ENCODE data around the gene TEX51. TPM values are rescaled to one million over a fixed set of nuclear protein-coding genes. Genes with fewer than 3 reads are reported as not detected.

The TEX51 gene
- total and polyA plus RNA-seq, 2 of the 4 experiments (the other 2 are of a cell fraction) = not detected

- H3K27ac ChIP-seq (ENCODE audit: insufficient read depth, low read length) = no peak overlapping the region
- no peak overlapping the region for H2BK120ac ChIP-seq (ENCODE audit: low read depth, low read length)
- no peak overlapping the region for H3K14ac ChIP-seq (replicated peaks; ENCODE audit: low read depth, low read length)
- WGBS, 2 experiments (ENCODE audit: extremely low coverage in 2 of 2, insufficient read length in 1 of 2) = no CpG with 5 or more reads among the region's 3 CpGs
- no peak overlapping the region for H3K56ac ChIP-seq (ENCODE audit: extremely low read depth, insufficient read depth, low read length)
- H3K9me3 ChIP-seq (ENCODE audit: control insufficient read depth, insufficient read depth, low read length) = no peaks in the 10 kb centered on the region
- no peak overlapping the region for H3K4ac ChIP-seq (ENCODE audit: low read depth, low read length)
- H2AK9ac ChIP-seq (replicated peaks; ENCODE audit: low read depth, low read length, poor library complexity) = no peak overlapping the region
- no peaks in the 10 kb centered on the region for H3K79me1 ChIP-seq (ENCODE audit: low read depth in 1 of 2, low read length in 2 of 2)
- peak overlapping the region; percentile 5 for H2AFZ ChIP-seq (replicated peaks; ENCODE audit: low read length, poor library complexity)
- dilution Hi-C loops (cut with HindIII; ENCODE audit: low sequenced_read_pairs, unreplicated experiment) = no loop called here
- ChIA-PET CTCF (no interaction called here), POLR2A (ENCODE audit: unreplicated experiment) (no interaction called here)
- TF ChIP-seq CHD1 (IDR thresholded peaks at IDR 0.05; ENCODE audit: low read depth, low read length) = no peak
- no peak for TF ChIP-seq ELK1 (IDR thresholded peaks at IDR 0.05; ENCODE audit: borderline replicate concordance, low read depth, low read length)
- no peak for TF ChIP-seq POLR2A (IDR thresholded peaks at IDR 0.05; ENCODE audit: low read depth, low read length)
- no peak for TF ChIP-seq RAD21 (IDR thresholded peaks at IDR 0.05; ENCODE audit: low read length)
- no peak for TF ChIP-seq MAZ (IDR thresholded peaks at IDR 0.05; ENCODE audit: borderline replicate concordance, low read depth, low read length)
- TF ChIP-seq CTCF (conservative IDR thresholded peaks at IDR 0.05; ENCODE audit: low read depth, low read length) = no peak
- no peak for TF ChIP-seq CEBPB (IDR thresholded peaks at IDR 0.05; ENCODE audit: low read depth, low read length)
- no peak for TF ChIP-seq BHLHE40 (IDR thresholded peaks at IDR 0.05; ENCODE audit: low read depth, low read length)
- TF ChIP-seq NFE2L2 (IDR thresholded peaks at IDR 0.05; ENCODE audit: low read depth, low read length) = no peak
- TF ChIP-seq MXI1 (IDR thresholded peaks at IDR 0.05; ENCODE audit: borderline replicate concordance, low read depth, low read length) = no peak
- TF ChIP-seq FOS (IDR thresholded peaks at IDR 0.05; ENCODE audit: low read depth, low read length) = no peak
- no peak for TF ChIP-seq USF2 (IDR thresholded peaks at IDR 0.05; ENCODE audit: low read depth, low read length)
- TF ChIP-seq MAFK (IDR thresholded peaks at IDR 0.05; ENCODE audit: low read depth, low read length) = no peak
- no peak for TF ChIP-seq RCOR1 (IDR thresholded peaks at IDR 0.05; ENCODE audit: insufficient replicate concordance, low read length)
- no peak for TF ChIP-seq RFX5 (IDR thresholded peaks at IDR 0.05; ENCODE audit: low read depth, low read length)
- TF ChIP-seq SMC3 (IDR thresholded peaks at IDR 0.05; ENCODE audit: low read depth, low read length) = no peak
- in situ Hi-C loops (cut with MboI; ENCODE audit: low sequenced_read_pairs) = no loop called here
- DNase-seq (no peak), ATAC-seq (ENCODE audit: low read depth) (no peak)
- no peaks in the 10 kb centered on the region for H3K9me1 ChIP-seq (ENCODE audit: insufficient read depth, low read length)
- H3K9ac ChIP-seq (ENCODE audit: low read depth, low read length) = no peak overlapping the region
- no peak overlapping the region for H4K91ac ChIP-seq (ENCODE audit: insufficient read depth, low read depth, low read length)
- intact Hi-C loops (cut with micrococcal nuclease) = no loop called here
- H2BK15ac ChIP-seq (ENCODE audit: low read depth, low read length) = no peak overlapping the region
- H3K18ac ChIP-seq (ENCODE audit: low read depth, low read length) = no peak overlapping the region
- 0 out of 2 replicates have a peak, but pooled peaks cover 2% of the 10 kb centered on the region for H3K27me3 ChIP-seq (ENCODE audit: control insufficient read depth, insufficient read depth, low read length)
- no peak overlapping the region for H2BK20ac ChIP-seq (ENCODE audit: low read depth, low read length)
- H3K4me2 ChIP-seq (ENCODE audit: low read depth, low read length) = no peak overlapping the region
- H2AK5ac ChIP-seq (ENCODE audit: low read depth, low read length) = no peak overlapping the region
- no TSS peak for BruUV-seq (replicated peaks)
- no peak overlapping the region for H3K23ac ChIP-seq (ENCODE audit: low read depth, low read length)
- H3K4me3 ChIP-seq (ENCODE audit: insufficient read depth, low read depth, low read length) = no peak overlapping the region
- no peak overlapping the region for H4K5ac ChIP-seq (ENCODE audit: low read depth, low read length)
- H3K4me1 ChIP-seq (ENCODE audit: control insufficient read depth, insufficient read depth, low read length) = no peaks in the 10 kb centered on the region
- no peaks in the 10 kb centered on the region for H3K36me3 ChIP-seq (ENCODE audit: control insufficient read depth, insufficient read depth, low read length)
- H4K8ac ChIP-seq (ENCODE audit: low read depth in 2 of 2, low read length in 2 of 2) = no peak overlapping the region
- H4K20me1 ChIP-seq (ENCODE audit: insufficient read depth, low read length) = no peaks in the 10 kb centered on the region
- no peak overlapping the region for H2BK5ac ChIP-seq (ENCODE audit: low read depth, low read length, poor library complexity, severe bottlenecking)
Observed at GRCh38 chr2:126858436-126858835, 40.3 kb upstream of the TEX51 start.

Measured in IMR-90 (cell line).